WTC11 (cell line): ENCODE results near the gene FAM20C. TPM values are rescaled to one million over a fixed set of nuclear protein-coding genes. Genes with fewer than 3 reads are reported as not detected.

Source experiments
- ATAC-seq: fragments of 200-7000 bp; cut with Tn5 transposase; 2 replicates; pipeline ENCODE4 v1.10.0; 2021; ENCODE audit warnings: mild to moderate bottlenecking, moderate library complexity
- CTCF ChIA-PET: fragments of 300-600 bp; sonication (Branson Sonifier 250); formaldehyde crosslinking; loops from one replicate; lab custom pipeline; 2021; ENCODE audit warnings: antibody characterized with exemption; lab: Charles Lee
- POLR2A ChIA-PET: fragments of 350-600 bp; sonication (Branson Sonifier 250); formaldehyde crosslinking; loops from one replicate; lab custom pipeline; 2021; ENCODE audit warnings: antibody characterized with exemption; lab: Charles Lee
- DNase-seq: peaks from one replicate; pipeline ENCODE4 v3.0.0; 2021; ENCODE audit warnings: low spot score
- H3K27ac Mint-ChIP-seq: 2 replicates; pipeline ENCODE4 v1.8.0; 2021; ENCODE audit warnings: mixed read lengths
- H3K27me3 Mint-ChIP-seq: 2 replicates; pipeline ENCODE4 v1.8.0; 2021; ENCODE audit warnings: low read depth, mild to moderate bottlenecking, moderate library complexity, mixed read lengths
- H3K36me3 Mint-ChIP-seq: 2 replicates; pipeline ENCODE4 v1.8.0; 2021; ENCODE audit warnings: mixed read lengths
- H3K4me1 Mint-ChIP-seq: 2 replicates; pipeline ENCODE4 v1.8.0; 2022; ENCODE audit warnings: mixed read lengths
- H3K4me3 Mint-ChIP-seq: 2 replicates; pipeline ENCODE4 v1.8.0; 2021; ENCODE audit warnings: mild to moderate bottlenecking, moderate library complexity, mixed read lengths
- H3K9me3 Mint-ChIP-seq: 2 replicates; pipeline ENCODE4 v1.8.0; 2021; ENCODE audit warnings: mixed read lengths
- ARID4B ChIP-seq: sonication (generic); formaldehyde crosslinking; IDR thresholded peaks from 2 replicates; pipeline ENCODE4 v1.8.0; 2023; ENCODE audit warnings: missing genetic modification reagents, mild to moderate bottlenecking, borderline replicate concordance
- CBFB ChIP-seq: sonication (generic); formaldehyde crosslinking; IDR thresholded peaks from 2 replicates; pipeline ENCODE4 v1.8.1; 2022; ENCODE audit warnings: mild to moderate bottlenecking, low read depth, missing genetic modification reagents
- CREM ChIP-seq: sonication (generic); formaldehyde crosslinking; IDR thresholded peaks from 2 replicates; pipeline ENCODE4 v1.8.1; 2022; ENCODE audit warnings: mild to moderate bottlenecking, missing genetic modification reagents, moderate library complexity
- CTCF ChIP-seq: fragments of 200-600 bp; IDR thresholded peaks from 2 replicates; pipeline ENCODE4 v1.8.0; 2022; ENCODE audit warnings: antibody characterized with exemption
- ETV6 ChIP-seq: sonication (generic); formaldehyde crosslinking; IDR thresholded peaks from 2 replicates; pipeline ENCODE4 v1.8.1; 2022; ENCODE audit warnings: mild to moderate bottlenecking, missing genetic modification reagents
- GTF2I ChIP-seq: fragments of 250-450 bp; sonication (Bioruptor Pico); conservative IDR thresholded peaks from 2 replicates; pipeline ENCODE4 v1.4.0; 2021; ENCODE audit warnings: mild to moderate bottlenecking
- IRF1 ChIP-seq: sonication (generic); formaldehyde crosslinking; IDR thresholded peaks from 2 replicates; pipeline ENCODE4 v1.8.0; 2023; ENCODE audit warnings: missing genetic modification reagents
- IRF2 ChIP-seq: sonication (generic); formaldehyde crosslinking; IDR thresholded peaks from 2 replicates; pipeline ENCODE4 v1.8.0; 2022; ENCODE audit warnings: low read depth, missing genetic modification reagents, borderline replicate concordance
- MXD4 ChIP-seq: fragments of 250-450 bp; sonication (Bioruptor Pico); IDR thresholded peaks from 2 replicates; pipeline ENCODE4 v1.8.0; 2021; ENCODE audit warnings: mild to moderate bottlenecking, moderate library complexity, borderline replicate concordance
- NFYB ChIP-seq: sonication (generic); formaldehyde crosslinking; conservative IDR thresholded peaks from 2 replicates; pipeline ENCODE4 v1.8.0; 2022; ENCODE audit warnings: low read depth, missing genetic modification reagents
- PRRX2 ChIP-seq: fragments of 250-450 bp; sonication (Bioruptor Pico); IDR thresholded peaks from 2 replicates; pipeline ENCODE4 v1.8.0; 2021; ENCODE audit warnings: mild to moderate bottlenecking
- STAT6 ChIP-seq: sonication (generic); formaldehyde crosslinking; conservative IDR thresholded peaks from 2 replicates; pipeline ENCODE4 v1.8.1; 2023; ENCODE audit warnings: mild to moderate bottlenecking, low read depth, missing genetic modification reagents, moderate library complexity
- ZBTB21 ChIP-seq: sonication (generic); formaldehyde crosslinking; IDR thresholded peaks from 2 replicates; pipeline ENCODE4 v1.8.1; 2023; ENCODE audit warnings: mild to moderate bottlenecking, missing genetic modification reagents, borderline replicate concordance
- ZNF232 ChIP-seq: sonication (generic); formaldehyde crosslinking; IDR thresholded peaks from 2 replicates; pipeline ENCODE4 v1.8.0; 2022; ENCODE audit warnings: mild to moderate bottlenecking, missing genetic modification reagents
- ZNF317 ChIP-seq: sonication (generic); formaldehyde crosslinking; IDR thresholded peaks from 2 replicates; pipeline ENCODE4 v1.8.1; 2023; ENCODE audit warnings: low read depth, mild to moderate bottlenecking, moderate library complexity, missing genetic modification reagents, borderline replicate concordance
- ZNF532 ChIP-seq: fragments of 250-450 bp; sonication (Bioruptor Pico); IDR thresholded peaks from 2 replicates; pipeline ENCODE4 v1.9.0; 2021; ENCODE audit warnings: mild to moderate bottlenecking, borderline replicate concordance
- total RNA-seq: library from RNA; stranded (reverse); gene quantifications from 3 replicates; pipeline ENCODE4 v1.2.3, GENCODE V29; 2021
- TF ChIP-seq, protein P1 (sequence below): sonication (generic); formaldehyde crosslinking; IDR thresholded peaks from 2 replicates; pipeline ENCODE4 v1.8.0; 2022; ENCODE audit warnings: mild to moderate bottlenecking, missing genetic modification reagents
- TF ChIP-seq, protein P2 (sequence below): sonication (generic); formaldehyde crosslinking; IDR thresholded peaks from 2 replicates; pipeline ENCODE4 v1.8.1; 2022; ENCODE audit warnings: low read depth, missing genetic modification reagents, borderline replicate concordance
- TF ChIP-seq, protein P3 (sequence below): sonication (generic); formaldehyde crosslinking; IDR thresholded peaks from 2 replicates; pipeline ENCODE4 v1.8.1; 2022; ENCODE audit warnings: mild to moderate bottlenecking, moderate library complexity, missing genetic modification reagents

FAM20C gene
- total RNA-seq, 1 experiment from 2014 or later: 64.9 TPM

DNA sequence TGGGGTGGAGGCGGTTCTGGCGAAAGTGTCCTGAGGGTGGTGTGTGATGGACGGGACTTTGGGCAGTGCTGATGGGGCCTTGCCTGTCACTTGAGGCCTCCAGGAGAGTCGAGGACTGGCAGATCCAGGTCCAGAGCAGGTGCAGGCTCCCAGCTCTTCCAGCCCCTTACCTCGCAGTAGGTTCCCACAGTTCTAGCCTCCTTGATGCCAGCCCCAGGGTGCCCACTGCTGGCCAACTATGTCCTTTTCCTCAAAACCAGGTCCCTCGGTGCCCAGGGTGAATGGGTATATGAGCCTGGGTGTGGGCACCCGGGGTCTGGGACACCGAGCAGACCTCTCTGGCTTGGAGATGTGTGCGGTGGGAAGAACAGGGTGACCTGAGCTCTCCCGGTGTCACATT is 8.3 kb downstream of the FAM20C start (continued):
- TF ChIP-seq IRF1 (CRISPR knock-in tag) (no peak), MXD4 (CRISPR knock-in tag) (no peak), IRF2 (no peak), GTF2I (CRISPR knock-in tag) (no peak), ZNF532 (CRISPR knock-in tag) (no peak), ZNF317 (CRISPR knock-in tag) (no peak)

- H3K36me3 Mint-ChIP-seq: peaks cover 41% of the 10 kb centered on the region
- POLR2A ChIA-PET: no interaction called here
- H3K27ac Mint-ChIP-seq: no peak overlapping the region
- no peak for TF ChIP-seq ZBTB21 (CRISPR knock-in tag)
- TF ChIP-seq ARID4B: no peak
- no peak for TF ChIP-seq STAT6 (CRISPR knock-in tag)
- no peak for TF ChIP-seq ETV6
- TF ChIP-seq IRF2: no peak
- TF ChIP-seq CBFB (CRISPR knock-in tag): no peak
- no peak for TF ChIP-seq CTCF
- TF ChIP-seq NFYB (CRISPR knock-in tag): no peak
- TF ChIP-seq, protein P1, sequence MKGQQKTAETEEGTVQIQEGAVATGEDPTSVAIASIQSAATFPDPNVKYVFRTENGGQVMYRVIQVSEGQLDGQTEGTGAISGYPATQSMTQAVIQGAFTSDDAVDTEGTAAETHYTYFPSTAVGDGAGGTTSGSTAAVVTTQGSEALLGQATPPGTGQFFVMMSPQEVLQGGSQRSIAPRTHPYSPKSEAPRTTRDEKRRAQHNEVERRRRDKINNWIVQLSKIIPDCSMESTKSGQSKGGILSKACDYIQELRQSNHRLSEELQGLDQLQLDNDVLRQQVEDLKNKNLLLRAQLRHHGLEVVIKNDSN: no peak
- TF ChIP-seq CREM: no peak
- TF ChIP-seq ZNF232 (CRISPR knock-in tag): no peak
- TF ChIP-seq, protein P2, sequence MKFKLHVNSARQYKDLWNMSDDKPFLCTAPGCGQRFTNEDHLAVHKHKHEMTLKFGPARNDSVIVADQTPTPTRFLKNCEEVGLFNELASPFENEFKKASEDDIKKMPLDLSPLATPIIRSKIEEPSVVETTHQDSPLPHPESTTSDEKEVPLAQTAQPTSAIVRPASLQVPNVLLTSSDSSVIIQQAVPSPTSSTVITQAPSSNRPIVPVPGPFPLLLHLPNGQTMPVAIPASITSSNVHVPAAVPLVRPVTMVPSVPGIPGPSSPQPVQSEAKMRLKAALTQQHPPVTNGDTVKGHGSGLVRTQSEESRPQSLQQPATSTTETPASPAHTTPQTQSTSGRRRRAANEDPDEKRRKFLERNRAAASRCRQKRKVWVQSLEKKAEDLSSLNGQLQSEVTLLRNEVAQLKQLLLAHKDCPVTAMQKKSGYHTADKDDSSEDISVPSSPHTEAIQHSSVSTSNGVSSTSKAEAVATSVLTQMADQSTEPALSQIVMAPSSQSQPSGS: no peak
- no peak for TF ChIP-seq PRRX2 (CRISPR knock-in tag)
- TF ChIP-seq, protein P3, sequence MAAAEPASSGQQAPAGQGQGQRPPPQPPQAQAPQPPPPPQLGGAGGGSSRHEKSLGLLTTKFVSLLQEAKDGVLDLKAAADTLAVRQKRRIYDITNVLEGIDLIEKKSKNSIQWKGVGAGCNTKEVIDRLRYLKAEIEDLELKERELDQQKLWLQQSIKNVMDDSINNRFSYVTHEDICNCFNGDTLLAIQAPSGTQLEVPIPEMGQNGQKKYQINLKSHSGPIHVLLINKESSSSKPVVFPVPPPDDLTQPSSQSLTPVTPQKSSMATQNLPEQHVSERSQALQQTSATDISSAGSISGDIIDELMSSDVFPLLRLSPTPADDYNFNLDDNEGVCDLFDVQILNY (CRISPR knock-in tag): no peak
These were observed 12.0 kb downstream of the FAM20C start for GRCh38 chr7:204326-204725.

More at GRCh38 chr7:204326-204725, 12.0 kb downstream of the FAM20C start:
- Mint-ChIP-seq H3K27me3 (no peaks in the 10 kb centered on the region), H3K9me3 (no peaks in the 10 kb centered on the region), H3K4me3 (no peak overlapping the region), H3K4me1 (peaks cover 9% of the 10 kb centered on the region)
- no peak for DNase-seq
- CTCF ChIA-PET: interaction anchor here (1.1 kb wide), 1 partner anchor 16 kb away, joined by 3 read pairs; no protein-coding TSS in a partner anchor
- no peak for ATAC-seq
